WTC11 (cell line): ENCODE measurements around the gene NTRK2.

Experiments
- JUN ChIP-seq: sonication (generic); formaldehyde crosslinking; IDR thresholded peaks from 2 replicates; pipeline ENCODE4 v1.8.0; 2023; ENCODE audit warnings: mild to moderate bottlenecking, missing genetic modification reagents
- TEAD1 ChIP-seq: sonication (generic); formaldehyde crosslinking; IDR thresholded peaks from 2 replicates; pipeline ENCODE4 v1.8.0; 2022; ENCODE audit warnings: mild to moderate bottlenecking, missing genetic modification reagents
- TF ChIP-seq, protein P1 (sequence below): fragments of 200-600 bp; IDR thresholded peaks from 2 replicates; pipeline ENCODE4 v1.8.0; 2022; ENCODE audit warnings: antibody characterized with exemption

GRCh38 chr9:84857211-84857610 is 187.7 kb downstream of the NTRK2 start:
- TF ChIP-seq TEAD1: no peak
- TF ChIP-seq, protein P1, sequence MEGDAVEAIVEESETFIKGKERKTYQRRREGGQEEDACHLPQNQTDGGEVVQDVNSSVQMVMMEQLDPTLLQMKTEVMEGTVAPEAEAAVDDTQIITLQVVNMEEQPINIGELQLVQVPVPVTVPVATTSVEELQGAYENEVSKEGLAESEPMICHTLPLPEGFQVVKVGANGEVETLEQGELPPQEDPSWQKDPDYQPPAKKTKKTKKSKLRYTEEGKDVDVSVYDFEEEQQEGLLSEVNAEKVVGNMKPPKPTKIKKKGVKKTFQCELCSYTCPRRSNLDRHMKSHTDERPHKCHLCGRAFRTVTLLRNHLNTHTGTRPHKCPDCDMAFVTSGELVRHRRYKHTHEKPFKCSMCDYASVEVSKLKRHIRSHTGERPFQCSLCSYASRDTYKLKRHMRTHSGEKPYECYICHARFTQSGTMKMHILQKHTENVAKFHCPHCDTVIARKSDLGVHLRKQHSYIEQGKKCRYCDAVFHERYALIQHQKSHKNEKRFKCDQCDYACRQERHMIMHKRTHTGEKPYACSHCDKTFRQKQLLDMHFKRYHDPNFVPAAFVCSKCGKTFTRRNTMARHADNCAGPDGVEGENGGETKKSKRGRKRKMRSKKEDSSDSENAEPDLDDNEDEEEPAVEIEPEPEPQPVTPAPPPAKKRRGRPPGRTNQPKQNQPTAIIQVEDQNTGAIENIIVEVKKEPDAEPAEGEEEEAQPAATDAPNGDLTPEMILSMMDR: no peak
- TF ChIP-seq JUN (CRISPR knock-in tag): no peak
